Left kidney (tissue), 2 donors: Measurements from ENCODE around the gene PLCB2. TPM values are rescaled to one million over a fixed set of nuclear protein-coding genes. Genes with fewer than 3 reads are reported as not detected.

ENCODE experiments used
- DNase-seq: peaks from one replicate; pipeline ENCODE4 v3.0.0-alpha.2; 2013
- polyA plus RNA-seq: library from polyadenylated mRNA; unstranded; fragments of 120-200 nt; gene quantifications from one replicate; pipeline ENCODE4 v1.2.1, GENCODE V29; 2013; ENCODE audit not compliant: insufficient read length

The PLCB2 gene
- polyA plus RNA-seq, 1 donor, result 10.8 TPM

- DNase-seq, result no peak
Observed at GRCh38 chr15:40303576-40303975, 4.2 kb downstream of the PLCB2 start.

- no peak for DNase-seq
Observed at GRCh38 chr15:40302981-40303380, 4.8 kb downstream of the PLCB2 start.

GRCh38 chr15:40302288-40302886 lies 5.3 kb downstream of the PLCB2 start:
- DNase-seq, result no peak

GRCh38 chr15:40301467-40302179 lies 6.1 kb downstream of the PLCB2 start:
- no peak for DNase-seq

- DNase-seq, result no peak
Observed at GRCh38 chr15:40300771-40301170, 7.0 kb downstream of the PLCB2 start.

- DNase-seq, result no peak
Observed at GRCh38 chr15:40300367-40300766, 7.4 kb downstream of the PLCB2 start.

- DNase-seq, result no peak
Observed at GRCh38 chr15:40298216-40298935, 9.4 kb downstream of the PLCB2 start.

- DNase-seq, result no peak
Observed at GRCh38 chr15:40297356-40297755, 10.4 kb downstream of the PLCB2 start.

GRCh38 chr15:40296561-40297230 lies 11.0 kb downstream of the PLCB2 start:
- no peak for DNase-seq

- DNase-seq, result no peak
Observed at GRCh38 chr15:40295877-40296560, 11.7 kb downstream of the PLCB2 start.

GRCh38 chr15:40295297-40295696 lies 12.4 kb downstream of the PLCB2 start:
- no peak for DNase-seq

- no peak for DNase-seq
Observed at GRCh38 chr15:40293905-40294895, 13.5 kb downstream of the PLCB2 start.

- DNase-seq, result no peak
Observed at GRCh38 chr15:40293006-40293405, 14.7 kb downstream of the PLCB2 start.

GRCh38 chr15:40292246-40292645 lies 15.5 kb downstream of the PLCB2 start:
- no peak for DNase-seq

GRCh38 chr15:40290918-40291574 lies 16.7 kb downstream of the PLCB2 start:
- no peak for DNase-seq

GRCh38 chr15:40290545-40290917 lies 17.2 kb downstream of the PLCB2 start:
- DNase-seq, result no peak

GRCh38 chr15:40289140-40289775 lies 18.5 kb downstream of the PLCB2 start:
- DNase-seq, result no peak

- no peak for DNase-seq
Observed at GRCh38 chr15:40287968-40288367, 19.8 kb downstream of the PLCB2 start.

GRCh38 chr15:40287505-40287904 lies 20.2 kb downstream of the PLCB2 start:
- DNase-seq, result no peak

- no peak for DNase-seq
Observed at GRCh38 chr15:40286794-40287193, 20.9 kb downstream of the PLCB2 start.
